Epidermal melanocyte (primary cell): ENCODE measurements around the gene CFAP45.

Source experiments
- DNase-seq: peaks from one replicate; pipeline ENCODE4 v3.0.0; 2011; ENCODE audit warnings: low spot score; ENCODE audit not compliant: insufficient read length

Gene CFAP45

GRCh38 chr1:159828581-159829272 lies 71.2 kb downstream of the CFAP45 start:
- no peak for DNase-seq

DNA sequence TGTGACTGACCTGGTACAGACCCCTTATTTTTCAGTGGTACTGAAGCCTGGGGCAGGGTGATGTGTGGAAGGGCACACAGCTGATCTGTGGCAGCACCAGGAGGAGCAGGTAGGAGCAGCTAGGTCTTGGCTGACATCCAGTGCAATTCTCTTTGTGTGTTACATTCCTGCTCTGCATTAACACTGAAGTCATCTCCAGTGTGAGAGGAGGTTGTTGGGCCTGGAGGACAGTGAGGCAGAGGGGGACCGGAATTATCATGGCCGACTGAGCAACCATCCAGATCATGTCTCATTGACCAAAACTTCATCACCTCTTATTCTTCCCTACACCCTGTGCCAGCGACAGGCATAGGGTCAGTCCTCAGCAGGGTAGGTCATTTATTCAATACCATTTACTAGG lies 71.8 kb downstream of the CFAP45 start:
- DNase-seq, result no peak

- DNase-seq, result no peak
These were observed 72.4 kb downstream of the CFAP45 start for GRCh38 chr1:159827549-159827948.

GRCh38 chr1:159827102-159827490 lies 72.9 kb downstream of the CFAP45 start:
- no peak for DNase-seq

DNA sequence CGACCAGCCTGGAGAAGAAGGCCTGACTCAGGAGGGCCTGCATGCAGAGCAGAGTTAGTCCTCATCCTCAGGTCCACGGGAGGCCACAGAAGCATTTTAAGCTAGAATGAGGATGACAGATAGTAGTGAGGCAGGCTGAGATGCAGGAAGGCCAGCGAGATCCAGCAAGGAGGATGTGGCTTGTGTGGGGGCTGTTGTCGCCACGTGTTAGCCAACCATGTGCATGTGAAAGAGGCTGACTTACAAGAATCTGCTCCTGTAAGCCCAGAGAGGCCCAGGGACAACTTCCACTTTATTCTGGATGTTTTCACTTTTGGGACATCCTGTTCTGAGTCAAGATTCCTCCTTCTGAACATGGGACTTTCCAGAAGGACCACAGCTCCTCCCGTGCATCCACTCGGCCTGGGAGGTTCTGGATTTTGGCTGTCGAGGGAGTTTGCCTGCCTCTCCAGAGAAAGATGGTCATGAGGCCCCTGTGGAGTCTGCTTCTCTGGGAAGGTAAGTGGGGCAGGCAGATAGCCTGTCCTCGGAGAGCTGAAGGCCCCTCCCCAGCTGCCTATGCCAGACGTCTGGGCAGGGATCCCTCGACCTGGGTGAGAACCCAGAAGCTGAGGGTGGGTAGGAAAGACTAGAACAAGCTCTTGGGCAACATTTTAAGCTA lies 73.4 kb downstream of the CFAP45 start, which contains the start of gene SLAMF8:
Gene SLAMF8, plus strand, starts transcription at position 433 of the 661 bp plus-strand sequence. Its CDS starts 26 bp downstream, at position 459.
- no peak for DNase-seq

- DNase-seq, result no peak
These were observed 74.4 kb downstream of the CFAP45 start for GRCh38 chr1:159825564-159825963.

GRCh38 chr1:159823406-159823805 lies 76.6 kb downstream of the CFAP45 start:
- DNase-seq, result no peak
